HFF-Myc (cell line): Measurements from ENCODE around the gene RGS6.

Experiments used
- DNase-seq: peaks from one replicate; pipeline ENCODE4 v3.0.0-alpha.2; 2011; ENCODE audit warnings: low read depth; ENCODE audit errors: extremely low read depth
- H3K4me3 ChIP-seq: replicated peaks from 2 replicates; pipeline ENCODE4 v1.5.1; 2011; ENCODE audit warnings: low read depth, mild to moderate bottlenecking, control low read depth, low read length
- TF ChIP-seq, protein P1 (sequence below): IDR thresholded peaks from 2 replicates; pipeline ENCODE4 v1.5.1; 2012; ENCODE audit warnings: mild to moderate bottlenecking, low read depth, low read length, control low read depth; ENCODE audit errors: missing control alignments

Gene RGS6

GRCh38 chr14:72521045-72521444, 588.8 kb downstream of the RGS6 start:
- DNase-seq = no peak
- no peak overlapping the region for H3K4me3 ChIP-seq
- TF ChIP-seq, protein P1, sequence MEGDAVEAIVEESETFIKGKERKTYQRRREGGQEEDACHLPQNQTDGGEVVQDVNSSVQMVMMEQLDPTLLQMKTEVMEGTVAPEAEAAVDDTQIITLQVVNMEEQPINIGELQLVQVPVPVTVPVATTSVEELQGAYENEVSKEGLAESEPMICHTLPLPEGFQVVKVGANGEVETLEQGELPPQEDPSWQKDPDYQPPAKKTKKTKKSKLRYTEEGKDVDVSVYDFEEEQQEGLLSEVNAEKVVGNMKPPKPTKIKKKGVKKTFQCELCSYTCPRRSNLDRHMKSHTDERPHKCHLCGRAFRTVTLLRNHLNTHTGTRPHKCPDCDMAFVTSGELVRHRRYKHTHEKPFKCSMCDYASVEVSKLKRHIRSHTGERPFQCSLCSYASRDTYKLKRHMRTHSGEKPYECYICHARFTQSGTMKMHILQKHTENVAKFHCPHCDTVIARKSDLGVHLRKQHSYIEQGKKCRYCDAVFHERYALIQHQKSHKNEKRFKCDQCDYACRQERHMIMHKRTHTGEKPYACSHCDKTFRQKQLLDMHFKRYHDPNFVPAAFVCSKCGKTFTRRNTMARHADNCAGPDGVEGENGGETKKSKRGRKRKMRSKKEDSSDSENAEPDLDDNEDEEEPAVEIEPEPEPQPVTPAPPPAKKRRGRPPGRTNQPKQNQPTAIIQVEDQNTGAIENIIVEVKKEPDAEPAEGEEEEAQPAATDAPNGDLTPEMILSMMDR = no peak

DNA sequence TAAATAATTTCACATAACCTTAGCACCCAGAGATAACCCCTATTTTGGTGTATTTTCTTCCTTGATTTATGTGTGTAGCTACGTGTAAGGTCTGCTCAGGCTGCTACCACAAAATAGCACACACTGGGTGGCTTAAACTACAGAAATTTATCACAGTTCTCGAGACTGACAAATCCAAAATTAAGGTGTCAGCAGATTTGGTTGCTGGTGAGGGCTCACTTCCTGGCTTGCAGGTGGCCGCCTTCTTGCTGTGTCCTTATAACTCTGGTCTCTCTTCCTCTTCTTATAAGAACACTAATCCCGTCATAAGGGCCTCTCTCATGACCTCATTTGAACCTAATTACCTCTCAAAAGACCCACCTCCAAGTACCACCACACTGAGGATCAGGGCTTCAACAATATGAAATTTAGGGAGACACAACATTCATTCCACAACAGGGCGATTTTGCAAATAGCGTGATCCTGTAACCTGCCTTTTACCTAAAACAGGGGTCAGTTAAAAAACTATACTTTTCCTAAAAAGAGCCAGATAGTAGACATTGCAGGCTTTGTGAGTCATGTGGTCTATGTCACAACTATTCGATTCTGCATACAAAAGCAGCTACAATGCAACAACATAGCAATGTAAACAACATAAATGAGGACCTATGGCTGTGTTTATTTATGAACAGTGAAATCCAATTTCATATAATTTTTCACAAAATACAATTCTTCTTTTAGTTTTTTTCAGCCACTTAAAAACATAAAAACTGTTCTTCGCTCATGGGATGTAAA, 589.9 kb downstream of the RGS6 start:
- DNase-seq = no peak
- H3K4me3 ChIP-seq = no peak overlapping the region
- TF ChIP-seq, protein P1 = no peak

DNA sequence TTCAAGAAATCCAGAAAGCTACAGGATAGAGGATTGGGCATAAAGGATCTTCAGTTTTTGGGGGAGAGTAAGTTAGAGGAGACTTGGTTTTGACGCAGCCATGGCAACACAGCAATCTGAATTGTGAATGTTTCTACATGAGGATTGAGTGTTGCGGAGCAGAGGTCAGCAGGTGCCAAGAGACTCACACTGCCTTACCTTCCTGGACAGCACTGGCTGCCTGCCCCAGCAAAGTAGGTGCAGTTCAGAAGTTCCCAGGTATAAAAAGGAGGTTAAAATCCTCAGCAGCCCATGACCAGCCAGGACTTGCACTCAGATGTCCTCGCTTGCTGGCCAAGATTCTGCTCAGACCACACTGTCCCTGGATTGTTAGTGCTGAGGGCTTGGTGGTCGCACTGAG, 590.6 kb downstream of the RGS6 start:
- no peak overlapping the region for H3K4me3 ChIP-seq
- TF ChIP-seq, protein P1 = no peak
- no peak for DNase-seq

GRCh38 chr14:72523424-72524294, 591.4 kb downstream of the RGS6 start:
- TF ChIP-seq, protein P1 = no peak
- H3K4me3 ChIP-seq = no peak overlapping the region
- no peak for DNase-seq

GRCh38 chr14:72524295-72524629, 592.0 kb downstream of the RGS6 start:
- TF ChIP-seq, protein P1 = no peak
- DNase-seq = no peak
- no peak overlapping the region for H3K4me3 ChIP-seq

- TF ChIP-seq, protein P1 = no peak
- no peak for DNase-seq
- no peak overlapping the region for H3K4me3 ChIP-seq
These were observed 593.1 kb downstream of the RGS6 start for GRCh38 chr14:72525087-72525915.
